Gastrocnemius medialis (tissue), 4 donors: ENCODE data around the gene ESF1.

ENCODE experiments used
- POLR2A ChIP-seq, 2 donors: fragments of 450-650 bp; IDR thresholded peaks; one replicate each; pipeline ENCODE4 v1.6.1; 2017; ENCODE audit warnings: antibody characterized with exemption in 2 of 2, mild to moderate bottlenecking in 2 of 2, moderate library complexity in 2 of 2
- TF ChIP-seq, protein P1 (sequence below), 5 experiments: fragments of 450-650 bp in 3 of 5; fragments of 200-600 bp in 2 of 5; sonication (generic) in 2 of 5; IDR thresholded peaks in 4 of 5; conservative IDR thresholded peaks in 1 of 5; 1 replicate in 4 of 5; 2 replicates in 1 of 5; pipeline ENCODE4 v1.5.1; 2016 to 2019; ENCODE audit warnings: antibody characterized with exemption in 5 of 5, mild to moderate bottlenecking in 3 of 5, moderate library complexity in 3 of 5

DNA sequence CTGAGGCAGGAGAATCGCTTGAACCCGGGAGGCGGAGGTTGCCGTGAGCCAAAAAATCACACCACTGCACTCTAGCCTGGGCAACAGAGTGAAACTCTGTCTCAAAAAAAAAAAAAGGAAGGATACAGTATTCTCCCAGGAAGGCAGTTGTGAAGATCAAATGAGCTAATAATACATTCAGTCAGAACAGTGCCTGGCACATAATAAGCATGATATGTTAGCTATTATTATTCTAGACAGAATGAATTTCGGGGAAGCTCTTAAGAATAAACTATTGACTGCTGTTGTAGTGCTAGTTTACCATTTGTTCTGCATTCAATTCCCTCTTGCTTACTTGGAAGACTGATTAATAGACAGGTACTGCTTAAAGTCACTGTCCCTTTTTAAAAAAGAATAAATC lies 40.7 kb upstream of the ESF1 start:
- TF ChIP-seq, protein P1, sequence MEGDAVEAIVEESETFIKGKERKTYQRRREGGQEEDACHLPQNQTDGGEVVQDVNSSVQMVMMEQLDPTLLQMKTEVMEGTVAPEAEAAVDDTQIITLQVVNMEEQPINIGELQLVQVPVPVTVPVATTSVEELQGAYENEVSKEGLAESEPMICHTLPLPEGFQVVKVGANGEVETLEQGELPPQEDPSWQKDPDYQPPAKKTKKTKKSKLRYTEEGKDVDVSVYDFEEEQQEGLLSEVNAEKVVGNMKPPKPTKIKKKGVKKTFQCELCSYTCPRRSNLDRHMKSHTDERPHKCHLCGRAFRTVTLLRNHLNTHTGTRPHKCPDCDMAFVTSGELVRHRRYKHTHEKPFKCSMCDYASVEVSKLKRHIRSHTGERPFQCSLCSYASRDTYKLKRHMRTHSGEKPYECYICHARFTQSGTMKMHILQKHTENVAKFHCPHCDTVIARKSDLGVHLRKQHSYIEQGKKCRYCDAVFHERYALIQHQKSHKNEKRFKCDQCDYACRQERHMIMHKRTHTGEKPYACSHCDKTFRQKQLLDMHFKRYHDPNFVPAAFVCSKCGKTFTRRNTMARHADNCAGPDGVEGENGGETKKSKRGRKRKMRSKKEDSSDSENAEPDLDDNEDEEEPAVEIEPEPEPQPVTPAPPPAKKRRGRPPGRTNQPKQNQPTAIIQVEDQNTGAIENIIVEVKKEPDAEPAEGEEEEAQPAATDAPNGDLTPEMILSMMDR (IDR thresholded peaks at IDR 0.05 in 4 of 5, conservative IDR thresholded peaks at IDR 0.05 in 1 of 5): no peak
- no peak for TF ChIP-seq POLR2A (IDR thresholded peaks at IDR 0.05)
